ENCODE data around the gene DUS2. TPM values are rescaled to one million over a fixed set of nuclear protein-coding genes. Genes with fewer than 3 reads are reported as not detected.
"Not testable (repeated sequence)": the region's sequence is repeated elsewhere in the genome, so short reads cannot be mapped to it uniquely, and the experiment has no call there.

The DUS2 gene
- total RNA-seq, 1 experiment from 2014 or later: 18.7 TPM

GRCh38 chr16:68091380-68092261 lies 68.5 kb downstream of the DUS2 start:
- no peak for DNase-seq (ENCODE audit: low spot score)

- not testable (repeated sequence) for DNase-seq (ENCODE audit: low spot score)
Measured at GRCh38 chr16:68092275-68092674, 69.2 kb downstream of the DUS2 start.

GRCh38 chr16:68093816-68094613 lies 70.9 kb downstream of the DUS2 start:
- peak; percentile 22 for DNase-seq (ENCODE audit: low spot score)

- DNase-seq (ENCODE audit: low spot score): no peak
Measured at GRCh38 chr16:68094614-68094934, 71.5 kb downstream of the DUS2 start.

- no peak for DNase-seq (ENCODE audit: low spot score)
Measured at GRCh38 chr16:68096491-68096890, 73.4 kb downstream of the DUS2 start.

- no peak for DNase-seq (ENCODE audit: low spot score)
Measured at GRCh38 chr16:68097088-68097487, 74.0 kb downstream of the DUS2 start.

- no peak for DNase-seq (ENCODE audit: low spot score)
Measured at GRCh38 chr16:68097895-68098294, 74.8 kb downstream of the DUS2 start.

GRCh38 chr16:68100488-68100887 lies 77.4 kb downstream of the DUS2 start:
- DNase-seq (ENCODE audit: low spot score): no peak

- no peak for DNase-seq (ENCODE audit: low spot score)
Measured at GRCh38 chr16:68105611-68106010, 82.5 kb downstream of the DUS2 start.

- not testable (repeated sequence) for DNase-seq (ENCODE audit: low spot score)
Measured at GRCh38 chr16:68107230-68107928, 84.3 kb downstream of the DUS2 start.

GRCh38 chr16:68109156-68109555 lies 86.1 kb downstream of the DUS2 start:
- DNase-seq (ENCODE audit: low spot score): not testable (repeated sequence)

GRCh38 chr16:68110611-68111010 lies 87.5 kb downstream of the DUS2 start:
- DNase-seq (ENCODE audit: low spot score): not testable (repeated sequence)

- no peak for DNase-seq (ENCODE audit: low spot score)
Measured at GRCh38 chr16:68111379-68111778, 88.3 kb downstream of the DUS2 start.

GRCh38 chr16:68113059-68113761 lies 90.1 kb downstream of the DUS2 start:
- no peak for DNase-seq (ENCODE audit: low spot score)

GRCh38 chr16:68113765-68114240 lies 90.7 kb downstream of the DUS2 start:
- no peak for DNase-seq (ENCODE audit: low spot score)

- DNase-seq (ENCODE audit: low spot score): not testable (repeated sequence)
Measured at GRCh38 chr16:68114939-68115338, 91.9 kb downstream of the DUS2 start.

- no peak for DNase-seq (ENCODE audit: low spot score)
Measured at GRCh38 chr16:68115851-68116250, 92.8 kb downstream of the DUS2 start.

GRCh38 chr16:68116256-68116867 lies 93.3 kb downstream of the DUS2 start:
- peak; percentile 42 for DNase-seq (ENCODE audit: low spot score)

GRCh38 chr16:68117884-68118283 lies 94.8 kb downstream of the DUS2 start:
- DNase-seq (ENCODE audit: low spot score): no peak

- not testable (repeated sequence) for DNase-seq (ENCODE audit: low spot score)
Measured at GRCh38 chr16:68118954-68119353, 95.9 kb downstream of the DUS2 start.

GRCh38 chr16:68120496-68120895 lies 97.4 kb downstream of the DUS2 start:
- DNase-seq (ENCODE audit: low spot score): not testable (repeated sequence)
